ENCODE measurements around the gene KYNU.
"Not testable (repeated sequence)": the region's sequence is repeated elsewhere in the genome, so short reads cannot be mapped to it uniquely, and the experiment has no call there.

The KYNU gene

DNA sequence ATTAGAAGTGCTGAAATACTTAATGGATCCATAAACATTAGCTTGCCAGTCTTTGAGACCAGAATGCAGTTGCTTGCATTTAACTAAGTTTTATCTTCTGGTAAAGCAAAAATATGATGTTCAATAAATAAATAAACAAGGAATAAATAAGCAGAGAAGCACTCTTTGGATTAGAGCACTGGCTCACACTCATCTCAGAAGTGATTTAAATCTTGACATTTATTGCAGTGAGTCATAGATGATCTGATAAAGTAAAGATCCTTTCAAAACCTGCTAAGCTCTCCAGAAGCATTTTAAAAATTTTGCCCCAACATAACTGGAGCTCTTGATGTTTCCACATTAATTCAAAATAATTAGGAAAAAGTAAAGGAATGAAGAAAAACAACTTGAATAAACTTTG is 66.8 kb downstream of the KYNU start:
- no peak overlapping the region for H3K4me3 ChIP-seq (replicated peaks; ENCODE audit: low read depth, low read length)
- peaks cover 4% of the 10 kb centered on the region for H3K36me3 ChIP-seq (ENCODE audit: control insufficient read depth, insufficient read depth, low read length)
- TF ChIP-seq, protein P1, sequence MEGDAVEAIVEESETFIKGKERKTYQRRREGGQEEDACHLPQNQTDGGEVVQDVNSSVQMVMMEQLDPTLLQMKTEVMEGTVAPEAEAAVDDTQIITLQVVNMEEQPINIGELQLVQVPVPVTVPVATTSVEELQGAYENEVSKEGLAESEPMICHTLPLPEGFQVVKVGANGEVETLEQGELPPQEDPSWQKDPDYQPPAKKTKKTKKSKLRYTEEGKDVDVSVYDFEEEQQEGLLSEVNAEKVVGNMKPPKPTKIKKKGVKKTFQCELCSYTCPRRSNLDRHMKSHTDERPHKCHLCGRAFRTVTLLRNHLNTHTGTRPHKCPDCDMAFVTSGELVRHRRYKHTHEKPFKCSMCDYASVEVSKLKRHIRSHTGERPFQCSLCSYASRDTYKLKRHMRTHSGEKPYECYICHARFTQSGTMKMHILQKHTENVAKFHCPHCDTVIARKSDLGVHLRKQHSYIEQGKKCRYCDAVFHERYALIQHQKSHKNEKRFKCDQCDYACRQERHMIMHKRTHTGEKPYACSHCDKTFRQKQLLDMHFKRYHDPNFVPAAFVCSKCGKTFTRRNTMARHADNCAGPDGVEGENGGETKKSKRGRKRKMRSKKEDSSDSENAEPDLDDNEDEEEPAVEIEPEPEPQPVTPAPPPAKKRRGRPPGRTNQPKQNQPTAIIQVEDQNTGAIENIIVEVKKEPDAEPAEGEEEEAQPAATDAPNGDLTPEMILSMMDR (IDR thresholded peaks at IDR 0.05; ENCODE audit: insufficient read depth, low read length, poor library complexity, severe bottlenecking) = no peak
- H3K27me3 ChIP-seq (replicated peaks; ENCODE audit: control insufficient read depth, insufficient read depth, low read length) = no peaks in the 10 kb centered on the region
- DNase-seq (ENCODE audit: extremely low read depth, insufficient read length) = no peak

DNA sequence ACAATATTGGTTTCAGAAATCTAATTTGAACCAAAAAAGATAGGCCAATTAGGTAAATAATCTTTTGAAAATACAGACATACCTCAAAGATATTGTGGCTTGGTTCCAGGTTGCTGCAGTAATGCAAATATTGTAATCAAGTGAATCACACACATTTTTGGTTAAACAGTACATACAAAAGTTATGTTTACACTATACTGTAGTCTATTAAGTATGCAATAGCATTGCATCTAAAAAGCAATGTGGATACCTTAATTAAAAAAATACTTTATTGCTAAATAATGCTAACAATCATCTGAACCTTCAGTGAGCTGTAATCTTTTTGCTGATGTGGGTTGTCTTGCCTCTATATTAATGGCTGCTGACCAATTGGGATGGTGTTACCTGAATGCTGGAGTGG is 67.3 kb downstream of the KYNU start:
- no peak overlapping the region for H3K4me3 ChIP-seq (replicated peaks; ENCODE audit: low read depth, low read length)
- DNase-seq (ENCODE audit: extremely low read depth, insufficient read length) = no peak
- H3K36me3 ChIP-seq (ENCODE audit: control insufficient read depth, insufficient read depth, low read length) = peaks cover 4% of the 10 kb centered on the region
- H3K27me3 ChIP-seq (replicated peaks; ENCODE audit: control insufficient read depth, insufficient read depth, low read length) = no peaks in the 10 kb centered on the region
- TF ChIP-seq, protein P1 (IDR thresholded peaks at IDR 0.05; ENCODE audit: insufficient read depth, low read length, poor library complexity, severe bottlenecking) = no peak

DNA sequence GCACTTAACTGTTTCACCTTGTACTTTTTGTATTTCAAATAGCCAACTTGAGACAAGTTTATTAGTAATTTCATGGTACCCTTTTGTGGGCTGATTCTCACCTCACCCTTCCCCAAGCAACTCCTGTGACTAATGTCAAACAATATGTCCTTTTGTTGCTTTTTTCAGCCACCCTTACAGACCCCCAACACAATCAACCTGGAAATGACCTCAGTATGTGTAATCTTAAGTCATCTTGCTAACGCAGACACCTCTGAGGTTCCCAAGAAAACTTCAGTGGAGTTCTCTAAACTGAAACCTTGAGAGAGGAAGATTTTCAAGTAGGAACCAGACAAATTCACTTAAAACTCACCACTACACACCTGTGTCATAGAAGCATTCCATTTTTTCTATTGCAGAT is 69.5 kb downstream of the KYNU start:
- H3K4me3 ChIP-seq (replicated peaks; ENCODE audit: low read depth, low read length) = no peak overlapping the region
- no peaks in the 10 kb centered on the region for H3K27me3 ChIP-seq (replicated peaks; ENCODE audit: control insufficient read depth, insufficient read depth, low read length)
- H3K36me3 ChIP-seq (ENCODE audit: control insufficient read depth, insufficient read depth, low read length) = peaks cover 4% of the 10 kb centered on the region
- DNase-seq (ENCODE audit: extremely low read depth, insufficient read length) = no peak
- TF ChIP-seq, protein P1 (IDR thresholded peaks at IDR 0.05; ENCODE audit: insufficient read depth, low read length, poor library complexity, severe bottlenecking) = no peak

GRCh38 chr2:142948723-142949122 is 71.3 kb downstream of the KYNU start:
- not testable (repeated sequence) for H3K36me3 ChIP-seq (ENCODE audit: control insufficient read depth, insufficient read depth, low read length); H3K27me3 ChIP-seq (replicated peaks; ENCODE audit: control insufficient read depth, insufficient read depth, low read length); H3K4me3 ChIP-seq (replicated peaks; ENCODE audit: low read depth, low read length); DNase-seq (ENCODE audit: extremely low read depth, insufficient read length)

- DNase-seq (ENCODE audit: extremely low read depth, insufficient read length); H3K4me3 ChIP-seq (replicated peaks; ENCODE audit: low read depth, low read length); H3K27me3 ChIP-seq (replicated peaks; ENCODE audit: control insufficient read depth, insufficient read depth, low read length); H3K36me3 ChIP-seq (ENCODE audit: control insufficient read depth, insufficient read depth, low read length): not testable (repeated sequence)
These were observed 72.9 kb downstream of the KYNU start for GRCh38 chr2:142950323-142950722.

DNA sequence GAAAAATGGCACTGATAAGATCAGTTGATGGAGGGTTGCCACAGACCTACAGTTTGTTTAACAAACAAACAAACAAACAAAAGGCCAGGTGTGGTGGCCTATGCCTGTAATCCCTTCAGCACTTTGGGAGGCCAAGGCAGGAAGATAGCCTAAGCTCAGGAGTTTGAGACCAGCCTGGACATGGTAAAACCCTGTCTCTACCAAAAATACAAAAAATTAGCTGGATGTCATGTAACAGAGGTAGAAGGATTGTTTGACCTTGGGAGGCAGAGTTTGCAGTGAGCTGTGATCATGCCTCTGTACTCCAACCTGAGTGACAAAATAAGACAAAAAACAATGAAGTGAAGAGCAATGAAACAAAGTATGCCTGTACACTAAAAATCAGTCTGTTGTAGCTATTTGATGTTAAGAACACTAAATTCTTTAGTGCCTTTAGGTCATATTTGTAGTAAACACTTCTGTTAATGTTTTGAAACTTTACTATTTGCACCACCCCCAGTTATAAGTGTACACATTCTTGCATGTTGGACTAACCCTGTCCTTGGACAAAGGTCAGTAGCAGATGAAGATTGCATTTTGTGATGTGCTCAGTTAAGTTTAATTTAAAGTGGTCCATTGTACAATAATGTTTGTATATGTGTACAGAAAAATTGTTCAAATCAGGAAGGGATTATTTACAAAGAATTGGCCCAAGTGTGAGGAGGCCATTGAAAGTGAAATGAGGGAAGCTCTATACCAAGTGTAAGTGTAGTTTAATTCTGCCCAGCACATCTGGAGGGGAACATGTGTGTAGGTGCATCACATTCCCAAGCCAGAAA is 73.9 kb downstream of the KYNU start:
- H3K4me3 ChIP-seq (replicated peaks; ENCODE audit: low read depth, low read length) = no peak overlapping the region
- H3K36me3 ChIP-seq (ENCODE audit: control insufficient read depth, insufficient read depth, low read length) = peaks cover 4% of the 10 kb centered on the region
- TF ChIP-seq, protein P1 (IDR thresholded peaks at IDR 0.05; ENCODE audit: insufficient read depth, low read length, poor library complexity, severe bottlenecking) = no peak
- H3K27me3 ChIP-seq (replicated peaks; ENCODE audit: control insufficient read depth, insufficient read depth, low read length) = no peaks in the 10 kb centered on the region
- DNase-seq (ENCODE audit: extremely low read depth, insufficient read length) = no peak

GRCh38 chr2:142952018-142952417 is 74.6 kb downstream of the KYNU start:
- peaks cover 4% of the 10 kb centered on the region for H3K36me3 ChIP-seq (ENCODE audit: control insufficient read depth, insufficient read depth, low read length)
- no peak for DNase-seq (ENCODE audit: extremely low read depth, insufficient read length)
- H3K27me3 ChIP-seq (replicated peaks; ENCODE audit: control insufficient read depth, insufficient read depth, low read length) = no peaks in the 10 kb centered on the region
- H3K4me3 ChIP-seq (replicated peaks; ENCODE audit: low read depth, low read length) = no peak overlapping the region
- TF ChIP-seq, protein P1 (IDR thresholded peaks at IDR 0.05; ENCODE audit: insufficient read depth, low read length, poor library complexity, severe bottlenecking) = no peak

Measured in GM06990 (cell line).